Epithelial cell of alveolus of lung (primary cell): ENCODE results near the gene NDUFB1. TPM values are rescaled to one million over a fixed set of nuclear protein-coding genes. Genes with fewer than 3 reads are reported as not detected.

Source experiments
- total RNA-seq: library from RNA; depleted of rRNA; stranded (reverse); fragments of >200 nt; gene quantifications from 2 replicates; pipeline ENCODE4 v1.2.1, GENCODE V29; 2015

The NDUFB1 gene
- 318 and 397 TPM in 2 replicates for total RNA-seq

GRCh38 chr14:92121670-92122350 is at the start of gene NDUFB1, which contains the start of gene CPSF2:
NDUFB1 (minus strand) TSS chr14:92121706; CDS start chr14:92117637, 4,069 bp downstream.
CPSF2 (plus strand) TSS chr14:92121969; CDS start chr14:92130985, 9,016 bp downstream.

GRCh38 chr14:92106143-92106926 is 15.2 kb downstream of the NDUFB1 start, which contains the start of gene ATXN3:
ATXN3 (minus strand) TSS chr14:92106582; CDS start chr14:92106552, 30 bp downstream.

Other genes starting within 250 kb of the NDUFB1 start
- 49.3 and 149 TPM in 2 replicates for gene FBLN5, start 174.0 kb downstream of the NDUFB1 start, total RNA-seq
- gene TRIP11, start 81.6 kb downstream of the NDUFB1 start, total RNA-seq = 17.1 and 18.1 TPM in 2 replicates
- gene ATXN3, start 15.1 kb downstream of the NDUFB1 start, total RNA-seq = 11.1 and 42.4 TPM in 2 replicates
- gene CPSF2, start 263 bp upstream of the NDUFB1 start, total RNA-seq = 25.8 and 29.0 TPM in 2 replicates
- not detected in 2 replicates for gene SLC24A4, start 201.5 kb upstream of the NDUFB1 start, total RNA-seq